ENCODE measurements around the gene KLK2.

DNA sequence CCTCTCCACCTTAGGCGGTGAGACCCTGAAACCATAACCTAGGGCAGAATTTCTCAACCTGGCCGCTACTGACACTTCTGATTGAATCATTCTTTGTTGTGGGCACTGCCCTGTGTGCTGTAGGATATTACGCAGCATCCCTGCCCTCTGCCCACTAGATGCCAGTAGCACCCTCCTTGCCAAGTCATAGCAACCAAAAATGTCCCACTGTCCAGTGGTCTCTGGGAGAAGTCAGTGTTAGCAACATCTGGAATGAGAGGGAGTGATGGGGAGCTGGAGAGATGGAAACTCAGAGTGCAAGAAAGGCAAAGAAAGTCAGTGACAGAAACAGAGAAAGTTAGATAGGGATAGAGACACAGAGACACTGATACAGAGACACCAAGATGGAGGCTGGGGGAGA is 24.4 kb downstream of the KLK2 start:
- TF ChIP-seq, protein P1, sequence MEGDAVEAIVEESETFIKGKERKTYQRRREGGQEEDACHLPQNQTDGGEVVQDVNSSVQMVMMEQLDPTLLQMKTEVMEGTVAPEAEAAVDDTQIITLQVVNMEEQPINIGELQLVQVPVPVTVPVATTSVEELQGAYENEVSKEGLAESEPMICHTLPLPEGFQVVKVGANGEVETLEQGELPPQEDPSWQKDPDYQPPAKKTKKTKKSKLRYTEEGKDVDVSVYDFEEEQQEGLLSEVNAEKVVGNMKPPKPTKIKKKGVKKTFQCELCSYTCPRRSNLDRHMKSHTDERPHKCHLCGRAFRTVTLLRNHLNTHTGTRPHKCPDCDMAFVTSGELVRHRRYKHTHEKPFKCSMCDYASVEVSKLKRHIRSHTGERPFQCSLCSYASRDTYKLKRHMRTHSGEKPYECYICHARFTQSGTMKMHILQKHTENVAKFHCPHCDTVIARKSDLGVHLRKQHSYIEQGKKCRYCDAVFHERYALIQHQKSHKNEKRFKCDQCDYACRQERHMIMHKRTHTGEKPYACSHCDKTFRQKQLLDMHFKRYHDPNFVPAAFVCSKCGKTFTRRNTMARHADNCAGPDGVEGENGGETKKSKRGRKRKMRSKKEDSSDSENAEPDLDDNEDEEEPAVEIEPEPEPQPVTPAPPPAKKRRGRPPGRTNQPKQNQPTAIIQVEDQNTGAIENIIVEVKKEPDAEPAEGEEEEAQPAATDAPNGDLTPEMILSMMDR (conservative IDR thresholded peaks at IDR 0.05; ENCODE audit: low read depth, low read length): peak; percentile 53
- TF ChIP-seq EZH2 (IDR thresholded peaks at IDR 0.05; ENCODE audit: low read length, unreplicated experiment): no peak
